ENCODE data around the gene OR6J1. TPM values are rescaled to one million over a fixed set of nuclear protein-coding genes. Genes with fewer than 3 reads are reported as not detected.

OR6J1 gene
- total and polyA plus RNA-seq, 2 of the 13 experiments (the other 11 are each of a cell fraction or from before 2014, with no cell fraction given) = not detected

- ATAC-seq = no peak
- Histone ChIP-seq H3K4me1 (ENCODE audit: insufficient read depth, low read length) (no peaks in the 10 kb centered on the region), H4K20me1 (ENCODE audit: insufficient read depth, low read length) (no peaks in the 10 kb centered on the region), H3K4me2 (ENCODE audit: low read depth, low read length) (no peak overlapping the region), H3K27me3 (ENCODE audit: control insufficient read depth in 1 of 2, insufficient read depth in 2 of 2, low read length in 2 of 2) (peaks cover 0 to 3% of the 10 kb centered on the region in 2 experiments; a peak in 1 of 5 replicates), H3K36me3 (replicated peaks in 1 of 2; ENCODE audit: control insufficient read depth in 1 of 2, insufficient read depth in 2 of 2, low read length in 2 of 2) (no peaks in the 10 kb centered on the region), H3K9ac (ENCODE audit: insufficient read depth, low read depth, low read length) (no peak overlapping the region), H3K79me2 (ENCODE audit: insufficient read depth, low read length) (no peaks in the 10 kb centered on the region), H3K4me3 (replicated peaks in 1 of 3; ENCODE audit: insufficient read depth in 1 of 3, low read depth in 2 of 3, low read length in 3 of 3) (no peak overlapping the region), H3K9me3 (ENCODE audit: low read length) (no peaks in the 10 kb centered on the region), H2AFZ (ENCODE audit: low read length) (no peak overlapping the region), H3K27ac (ENCODE audit: extremely low read length, insufficient read depth, low read length) (no peak overlapping the region)
- 46% methylated on average over 2 of the region's 2 CpGs for WGBS (ENCODE audit: low lambda C conversion rate)
- TF ChIP-seq KLF6 (CRISPR knock-in tag; IDR thresholded peaks at IDR 0.05) = no peak
- no peak for TF ChIP-seq RBFOX2 (IDR thresholded peaks at IDR 0.05; ENCODE audit: low read depth, low read length)
- no peak for TF ChIP-seq HCFC1 (IDR thresholded peaks at IDR 0.05; ENCODE audit: low read depth, low read length)
- TF ChIP-seq E2F2 (CRISPR knock-in tag; IDR thresholded peaks at IDR 0.05; ENCODE audit: borderline replicate concordance) = no peak
- TF ChIP-seq ZMYM4 (CRISPR knock-in tag; IDR thresholded peaks at IDR 0.05) = no peak
- no peak for TF ChIP-seq ZNF546 (CRISPR knock-in tag; conservative IDR thresholded peaks at IDR 0.05)
- TF ChIP-seq, protein P1, sequence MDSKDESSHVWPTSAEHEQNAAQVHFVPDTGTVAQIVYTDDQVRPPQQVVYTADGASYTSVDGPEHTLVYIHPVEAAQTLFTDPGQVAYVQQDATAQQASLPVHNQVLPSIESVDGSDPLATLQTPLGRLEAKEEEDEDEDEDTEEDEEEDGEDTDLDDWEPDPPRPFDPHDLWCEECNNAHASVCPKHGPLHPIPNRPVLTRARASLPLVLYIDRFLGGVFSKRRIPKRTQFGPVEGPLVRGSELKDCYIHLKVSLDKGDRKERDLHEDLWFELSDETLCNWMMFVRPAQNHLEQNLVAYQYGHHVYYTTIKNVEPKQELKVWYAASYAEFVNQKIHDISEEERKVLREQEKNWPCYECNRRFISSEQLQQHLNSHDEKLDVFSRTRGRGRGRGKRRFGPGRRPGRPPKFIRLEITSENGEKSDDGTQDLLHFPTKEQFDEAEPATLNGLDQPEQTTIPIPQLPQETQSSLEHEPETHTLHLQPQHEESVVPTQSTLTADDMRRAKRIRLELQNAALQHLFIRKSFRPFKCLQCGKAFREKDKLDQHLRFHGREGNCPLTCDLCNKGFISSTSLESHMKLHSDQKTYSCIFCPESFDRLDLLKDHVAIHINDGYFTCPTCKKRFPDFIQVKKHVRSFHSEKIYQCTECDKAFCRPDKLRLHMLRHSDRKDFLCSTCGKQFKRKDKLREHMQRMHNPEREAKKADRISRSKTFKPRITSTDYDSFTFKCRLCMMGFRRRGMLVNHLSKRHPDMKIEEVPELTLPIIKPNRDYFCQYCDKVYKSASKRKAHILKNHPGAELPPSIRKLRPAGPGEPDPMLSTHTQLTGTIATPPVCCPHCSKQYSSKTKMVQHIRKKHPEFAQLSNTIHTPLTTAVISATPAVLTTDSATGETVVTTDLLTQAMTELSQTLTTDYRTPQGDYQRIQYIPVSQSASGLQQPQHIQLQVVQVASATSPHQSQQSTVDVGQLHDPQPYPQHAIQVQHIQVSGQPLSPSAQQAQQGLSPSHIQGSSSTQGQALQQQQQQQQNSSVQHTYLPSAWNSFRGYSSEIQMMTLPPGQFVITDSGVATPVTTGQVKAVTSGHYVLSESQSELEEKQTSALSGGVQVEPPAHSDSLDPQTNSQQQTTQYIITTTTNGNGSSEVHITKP (CRISPR knock-in tag; IDR thresholded peaks at IDR 0.05; ENCODE audit: low read depth) = no peak
- no peak for TF ChIP-seq ZKSCAN1 (IDR thresholded peaks at IDR 0.05; ENCODE audit: low read length)
- no peak for TF ChIP-seq ZSCAN25 (CRISPR knock-in tag; IDR thresholded peaks at IDR 0.05)
- no peak for TF ChIP-seq ERF (CRISPR knock-in tag; IDR thresholded peaks at IDR 0.05)
- no peak for TF ChIP-seq ZNF672 (CRISPR knock-in tag; IDR thresholded peaks at IDR 0.05)
- CTCF ChIA-PET (ENCODE audit: low intra/inter-chr PET ratio, low total read pairs) = no interaction called here
- intact Hi-C loops (cut with micrococcal nuclease; ENCODE audit: unreplicated experiment) = no loop called here
- POLR2A ChIA-PET = no interaction called here
- in situ Hi-C loops (cut with HindIII; ENCODE audit: extremely low pct_ligation_motif_present, low pct_unique_long_range_greater_than_20kb) = no loop called here
- no peak for DNase-seq (ENCODE audit: low spot score)
- no peak for FAIRE-seq
- BruUV-seq (replicated peaks) = no TSS peak
These were observed 21.1 kb downstream of the OR6J1 start for GRCh38 chr14:22623047-22623446.
